Measurements from ENCODE around the gene BBS9. TPM values are rescaled to one million over a fixed set of nuclear protein-coding genes. Genes with fewer than 3 reads are reported as not detected.

The BBS9 gene
- total RNA-seq, 4 donors from 2014 or later, result 11.2 to 34.5 (median 20.4) TPM

GRCh38 chr7:33393770-33394169, 264.4 kb downstream of the BBS9 start:
- Histone ChIP-seq H3K27me3 (no peaks in the 10 kb centered on the region), H3K9me3 (no peaks in the 10 kb centered on the region), H3K27ac (no peak overlapping the region), H3K36me3 (peaks cover 0 to 27% of the 10 kb centered on the region in 2 donors), H3K4me1 (no peaks in the 10 kb centered on the region), H3K4me3 (no peak overlapping the region)
- TF ChIP-seq POLR2A (IDR thresholded peaks at IDR 0.05), result no peak
- no peak for TF ChIP-seq EP300 (IDR thresholded peaks at IDR 0.05)
- TF ChIP-seq CTCF (IDR thresholded peaks at IDR 0.05), result no peak
- TF ChIP-seq POLR2AphosphoS5 (IDR thresholded peaks at IDR 0.05), result no peak
- ATAC-seq, result no peak

- Histone ChIP-seq H3K9me3 (no peaks in the 10 kb centered on the region), H3K36me3 (peaks cover 0 to 18% of the 10 kb centered on the region in 2 donors), H3K27me3 (no peaks in the 10 kb centered on the region), H3K27ac (no peak overlapping the region), H3K4me3 (no peak overlapping the region), H3K4me1 (no peaks in the 10 kb centered on the region)
- TF ChIP-seq POLR2AphosphoS5 (IDR thresholded peaks at IDR 0.05) (no peak), POLR2A (IDR thresholded peaks at IDR 0.05) (no peak), EP300 (IDR thresholded peaks at IDR 0.05) (no peak), CTCF (IDR thresholded peaks at IDR 0.05) (no peak)
- no peak for ATAC-seq
These were observed 266.0 kb downstream of the BBS9 start for GRCh38 chr7:33395340-33395739.

- H3K4me3 ChIP-seq, result no peak overlapping the region
- H3K27ac ChIP-seq, result no peak overlapping the region
- no peaks in the 10 kb centered on the region for H3K9me3 ChIP-seq
- WGBS, 2 donors (ENCODE audit: low coverage in 1 of 2), result 85 to 87% methylated on average over 3 of the region's 3 CpGs
- TF ChIP-seq POLR2AphosphoS5 (IDR thresholded peaks at IDR 0.05), result no peak
- no peak for TF ChIP-seq CTCF (IDR thresholded peaks at IDR 0.05)
- TF ChIP-seq POLR2A (IDR thresholded peaks at IDR 0.05), result no peak
- no peak for TF ChIP-seq EP300 (IDR thresholded peaks at IDR 0.05)
- H3K27me3 ChIP-seq, result no peaks in the 10 kb centered on the region
- H3K4me1 ChIP-seq, result no peaks in the 10 kb centered on the region
- H3K36me3 ChIP-seq, result peaks cover 0 to 13% of the 10 kb centered on the region in 2 donors
- no peak for ATAC-seq
These were observed 270.3 kb downstream of the BBS9 start for GRCh38 chr7:33399528-33400213.

- Histone ChIP-seq H3K9me3 (no peaks in the 10 kb centered on the region), H3K36me3 (peaks cover 0 to 13% of the 10 kb centered on the region in 2 donors), H3K4me3 (no peak overlapping the region), H3K27me3 (no peaks in the 10 kb centered on the region), H3K4me1 (no peaks in the 10 kb centered on the region), H3K27ac (no peak overlapping the region)
- 60 to 89% methylated on average over 1 of the region's 1 CpG for WGBS, 2 donors (ENCODE audit: low coverage in 1 of 2)
- no peak for TF ChIP-seq POLR2A (IDR thresholded peaks at IDR 0.05)
- no peak for TF ChIP-seq EP300 (IDR thresholded peaks at IDR 0.05)
- no peak for TF ChIP-seq POLR2AphosphoS5 (IDR thresholded peaks at IDR 0.05)
- no peak for ATAC-seq
These were observed 270.8 kb downstream of the BBS9 start for GRCh38 chr7:33400214-33400538.

- TF ChIP-seq EP300 (IDR thresholded peaks at IDR 0.05), result no peak
- no peak for TF ChIP-seq POLR2AphosphoS5 (IDR thresholded peaks at IDR 0.05)
- no peak for TF ChIP-seq CTCF (IDR thresholded peaks at IDR 0.05)
- no peak for TF ChIP-seq POLR2A (IDR thresholded peaks at IDR 0.05)
- WGBS, 2 donors (ENCODE audit: low coverage in 1 of 2), result 71% methylated on average over 1 of the region's 1 CpG
- H3K27me3 ChIP-seq, result no peaks in the 10 kb centered on the region
- H3K36me3 ChIP-seq, result no peaks in the 10 kb centered on the region
- H3K27ac ChIP-seq, result no peak overlapping the region
- ATAC-seq, result no peak
- H3K4me3 ChIP-seq, result no peak overlapping the region
- no peaks in the 10 kb centered on the region for H3K4me1 ChIP-seq
- H3K9me3 ChIP-seq, result peaks cover 0 to 25% (median 0%) of the 10 kb centered on the region in 3 donors
These were observed 280.9 kb downstream of the BBS9 start for GRCh38 chr7:33410266-33410665.

Measured in gastroesophageal sphincter (tissue), 4 donors.